ENCODE measurements around the gene C17orf114.

Gene C17orf114

DNA sequence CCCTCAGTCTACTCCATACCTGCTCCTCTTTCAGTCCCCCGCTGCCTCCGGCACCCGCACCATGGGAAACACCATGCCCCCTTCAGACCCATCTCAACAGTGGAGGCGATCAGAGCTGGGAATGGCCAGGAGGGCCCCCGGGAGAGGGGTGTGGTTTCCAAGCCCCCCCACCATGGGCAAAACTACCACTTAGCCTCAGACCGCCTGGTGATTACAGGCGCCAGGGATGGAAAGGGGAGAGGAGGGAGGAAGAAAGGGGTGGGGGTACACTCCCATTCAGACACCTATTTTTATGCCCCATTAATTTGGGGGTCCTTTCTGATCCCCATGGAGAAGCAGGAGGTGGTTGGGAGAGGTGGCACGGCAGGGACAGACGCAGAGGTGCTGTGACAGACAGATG lies at the start of gene C17orf114:
Gene C17orf114 (minus strand): TSS at position 101 of the 400 bp plus-strand sequence.
- Histone ChIP-seq H3K9me3 (replicated peaks in 1 of 2; ENCODE audit: control insufficient read depth in 2 of 2, insufficient read depth in 1 of 2, low read depth in 1 of 2, low read length in 2 of 2) (no peaks in the 10 kb centered on the region), H2BK12ac (ENCODE audit: low read length) (no peak within 1 kb of the TSS), H3K23ac (ENCODE audit: low read depth, low read length, poor library complexity) (no peak within 1 kb of the TSS), H3K4ac (ENCODE audit: low read length) (no peak within 1 kb of the TSS), H3K27me3 (ENCODE audit: control insufficient read depth in 3 of 3, insufficient read depth in 3 of 3, low read depth in 1 of 3, low read length in 3 of 3) (no peaks in the 10 kb centered on the region), H2AK5ac (ENCODE audit: low read depth, low read length) (no peak within 1 kb of the TSS), H3K4me3 (ENCODE audit: low read length in 2 of 2) (peak within 1 kb of the TSS in 1 of 2 donors; percentile 9), H3K14ac (ENCODE audit: low read length) (no peak within 1 kb of the TSS), H2BK5ac (ENCODE audit: low read length) (no peak within 1 kb of the TSS), H3K4me1 (ENCODE audit: control insufficient read depth in 2 of 2, insufficient read depth in 1 of 2, low read depth in 1 of 2, low read length in 2 of 2) (peaks cover under 1 to 1% of the 10 kb centered on the region in 2 donors), H4K91ac (ENCODE audit: low read depth, low read length, poor library complexity) (no peak within 1 kb of the TSS), H3K36me3 (replicated peaks in 1 of 2; ENCODE audit: control insufficient read depth in 2 of 2, insufficient read depth in 2 of 2, low read length in 2 of 2) (peaks cover 16 to 24% of the 10 kb centered on the region in 2 donors), H2BK120ac (ENCODE audit: low read depth, low read length) (no peak within 1 kb of the TSS), H2BK15ac (ENCODE audit: low read length) (no peak within 1 kb of the TSS), H3K79me1 (ENCODE audit: low read depth, low read length) (peaks cover 6% of the 10 kb centered on the region), H2AFZ (ENCODE audit: low read length) (no peak within 1 kb of the TSS), H3K9ac (ENCODE audit: low read depth, low read length, poor library complexity) (no peak within 1 kb of the TSS), H3K18ac (ENCODE audit: low read length) (no peak within 1 kb of the TSS), H4K8ac (ENCODE audit: low read depth, low read length) (no peak within 1 kb of the TSS), H3K27ac (replicated peaks; ENCODE audit: low read length) (no peak within 1 kb of the TSS), H3K4me2 (ENCODE audit: insufficient read depth, low read length, poor library complexity, severe bottlenecking) (no peak within 1 kb of the TSS)
- no peak for DNase-seq (ENCODE audit: low spot score)
- WGBS, 2 donors (ENCODE audit: extremely low coverage in 2 of 2, insufficient read length in 2 of 2, insufficient replicate concordance in 1 of 2), result no CpG with 5 or more reads among the region's 9 CpGs

GRCh38 chr17:4851084-4851483 lies 49.0 kb upstream of the C17orf114 start:
- Histone ChIP-seq H3K27me3 (ENCODE audit: control insufficient read depth in 3 of 3, insufficient read depth in 3 of 3, low read depth in 1 of 3, low read length in 3 of 3) (no peaks in the 10 kb centered on the region), H4K91ac (ENCODE audit: low read depth, low read length, poor library complexity) (no peak overlapping the region), H2AFZ (ENCODE audit: low read length) (no peak overlapping the region), H4K8ac (ENCODE audit: low read depth, low read length) (no peak overlapping the region), H3K9ac (ENCODE audit: low read depth, low read length, poor library complexity) (no peak overlapping the region), H3K4me1 (ENCODE audit: control insufficient read depth in 2 of 2, insufficient read depth in 1 of 2, low read depth in 1 of 2, low read length in 2 of 2) (peaks cover 10% of the 10 kb centered on the region in 2 donors), H3K27ac (replicated peaks; ENCODE audit: low read length) (no peak overlapping the region), H2AK5ac (ENCODE audit: low read depth, low read length) (no peak overlapping the region), H3K9me3 (replicated peaks in 1 of 2; ENCODE audit: control insufficient read depth in 2 of 2, insufficient read depth in 1 of 2, low read depth in 1 of 2, low read length in 2 of 2) (no peaks in the 10 kb centered on the region), H3K23ac (ENCODE audit: low read depth, low read length, poor library complexity) (no peak overlapping the region), H2BK5ac (ENCODE audit: low read length) (no peak overlapping the region), H3K4me3 (ENCODE audit: low read length in 2 of 2) (no peak overlapping the region), H3K4me2 (ENCODE audit: insufficient read depth, low read length, poor library complexity, severe bottlenecking) (no peak overlapping the region), H3K18ac (ENCODE audit: low read length) (no peak overlapping the region), H3K14ac (ENCODE audit: low read length) (no peak overlapping the region), H3K36me3 (replicated peaks in 1 of 2; ENCODE audit: control insufficient read depth in 2 of 2, insufficient read depth in 2 of 2, low read length in 2 of 2) (peaks cover 0 to 9% of the 10 kb centered on the region in 2 donors), H2BK12ac (ENCODE audit: low read length) (no peak overlapping the region), H3K79me1 (ENCODE audit: low read depth, low read length) (no peaks in the 10 kb centered on the region), H2BK15ac (ENCODE audit: low read length) (no peak overlapping the region), H2BK120ac (ENCODE audit: low read depth, low read length) (no peak overlapping the region), H3K4ac (ENCODE audit: low read length) (no peak overlapping the region)
- no CpG with 5 or more reads among the region's 3 CpGs for WGBS, 2 donors (ENCODE audit: extremely low coverage in 2 of 2, insufficient read length in 2 of 2, insufficient replicate concordance in 1 of 2)
- no peak for DNase-seq (ENCODE audit: low spot score)

DNA sequence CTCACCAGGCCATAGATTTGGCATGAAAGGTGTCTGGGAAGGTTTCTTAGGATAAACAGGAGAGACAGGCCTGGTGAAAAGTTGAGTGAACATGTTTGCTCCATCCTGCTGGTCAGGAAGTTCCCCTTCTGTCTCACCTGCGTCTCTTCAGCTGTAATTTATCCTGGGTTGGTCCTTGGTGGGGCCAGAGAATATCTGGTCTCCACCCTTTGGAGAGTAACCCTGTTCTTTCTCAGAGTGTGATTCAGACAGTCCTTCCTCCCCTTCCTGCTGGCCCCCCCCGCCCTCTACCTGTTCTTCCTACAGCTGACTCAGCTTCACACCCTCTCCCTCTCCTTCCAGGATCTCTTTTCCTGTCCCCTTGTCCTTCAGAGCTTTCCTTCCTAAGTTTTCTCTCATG lies 48.1 kb upstream of the C17orf114 start:
- no peak overlapping the region for H3K4ac ChIP-seq (ENCODE audit: low read length)
- no CpG with 5 or more reads among the region's 2 CpGs for WGBS, 2 donors (ENCODE audit: extremely low coverage in 2 of 2, insufficient read length in 2 of 2, insufficient replicate concordance in 1 of 2)
- no peak overlapping the region for H2BK15ac ChIP-seq (ENCODE audit: low read length)
- peaks cover 0 to 9% of the 10 kb centered on the region in 2 donors for H3K36me3 ChIP-seq (replicated peaks in 1 of 2; ENCODE audit: control insufficient read depth in 2 of 2, insufficient read depth in 2 of 2, low read length in 2 of 2)
- H2BK12ac ChIP-seq (ENCODE audit: low read length), result no peak overlapping the region
- peaks cover 10% of the 10 kb centered on the region in 2 donors for H3K4me1 ChIP-seq (ENCODE audit: control insufficient read depth in 2 of 2, insufficient read depth in 1 of 2, low read depth in 1 of 2, low read length in 2 of 2)
- no peak overlapping the region for H3K4me2 ChIP-seq (ENCODE audit: insufficient read depth, low read length, poor library complexity, severe bottlenecking)
- no peak overlapping the region for H2AK5ac ChIP-seq (ENCODE audit: low read depth, low read length)
- no peak overlapping the region for H2AFZ ChIP-seq (ENCODE audit: low read length)
- no peak overlapping the region for H3K27ac ChIP-seq (replicated peaks; ENCODE audit: low read length)
- no peak overlapping the region for H3K4me3 ChIP-seq (ENCODE audit: low read length in 2 of 2)
- no peak overlapping the region for H2BK120ac ChIP-seq (ENCODE audit: low read depth, low read length)
- H3K9ac ChIP-seq (ENCODE audit: low read depth, low read length, poor library complexity), result peak overlapping the region; percentile 18
- no peak for DNase-seq (ENCODE audit: low spot score)
- no peak overlapping the region for H4K91ac ChIP-seq (ENCODE audit: low read depth, low read length, poor library complexity)
- no peak overlapping the region for H4K8ac ChIP-seq (ENCODE audit: low read depth, low read length)
- H3K14ac ChIP-seq (ENCODE audit: low read length), result no peak overlapping the region
- H2BK5ac ChIP-seq (ENCODE audit: low read length), result no peak overlapping the region
- H3K23ac ChIP-seq (ENCODE audit: low read depth, low read length, poor library complexity), result no peak overlapping the region
- H3K27me3 ChIP-seq (ENCODE audit: control insufficient read depth in 3 of 3, insufficient read depth in 3 of 3, low read depth in 1 of 3, low read length in 3 of 3), result no peaks in the 10 kb centered on the region
- H3K79me1 ChIP-seq (ENCODE audit: low read depth, low read length), result no peaks in the 10 kb centered on the region
- no peaks in the 10 kb centered on the region for H3K9me3 ChIP-seq (replicated peaks in 1 of 2; ENCODE audit: control insufficient read depth in 2 of 2, insufficient read depth in 1 of 2, low read depth in 1 of 2, low read length in 2 of 2)
- H3K18ac ChIP-seq (ENCODE audit: low read length), result no peak overlapping the region

GRCh38 chr17:4849011-4849536 lies 46.9 kb upstream of the C17orf114 start:
- no peaks in the 10 kb centered on the region for H3K27me3 ChIP-seq (ENCODE audit: control insufficient read depth in 3 of 3, insufficient read depth in 3 of 3, low read depth in 1 of 3, low read length in 3 of 3)
- no peak overlapping the region for H3K4ac ChIP-seq (ENCODE audit: low read length)
- H3K27ac ChIP-seq (replicated peaks; ENCODE audit: low read length), result no peak overlapping the region
- no CpG with 5 or more reads among the region's 5 CpGs for WGBS, 2 donors (ENCODE audit: extremely low coverage in 2 of 2, insufficient read length in 2 of 2, insufficient replicate concordance in 1 of 2)
- no peak overlapping the region for H3K4me2 ChIP-seq (ENCODE audit: insufficient read depth, low read length, poor library complexity, severe bottlenecking)
- no peak for DNase-seq (ENCODE audit: low spot score)
- peaks cover 0 to 7% of the 10 kb centered on the region in 2 donors for H3K36me3 ChIP-seq (replicated peaks in 1 of 2; ENCODE audit: control insufficient read depth in 2 of 2, insufficient read depth in 2 of 2, low read length in 2 of 2)
- peaks cover 5 to 7% of the 10 kb centered on the region in 2 donors for H3K4me1 ChIP-seq (ENCODE audit: control insufficient read depth in 2 of 2, insufficient read depth in 1 of 2, low read depth in 1 of 2, low read length in 2 of 2)
- no peak overlapping the region for H4K91ac ChIP-seq (ENCODE audit: low read depth, low read length, poor library complexity)
- no peak overlapping the region for H2BK15ac ChIP-seq (ENCODE audit: low read length)
- no peak overlapping the region for H2BK120ac ChIP-seq (ENCODE audit: low read depth, low read length)
- no peak overlapping the region for H2AFZ ChIP-seq (ENCODE audit: low read length)
- no peak overlapping the region for H3K9ac ChIP-seq (ENCODE audit: low read depth, low read length, poor library complexity)
- H3K79me1 ChIP-seq (ENCODE audit: low read depth, low read length), result no peaks in the 10 kb centered on the region
- H3K4me3 ChIP-seq (ENCODE audit: low read length in 2 of 2), result no peak overlapping the region
- H4K8ac ChIP-seq (ENCODE audit: low read depth, low read length), result no peak overlapping the region
- no peak overlapping the region for H2AK5ac ChIP-seq (ENCODE audit: low read depth, low read length)
- H3K9me3 ChIP-seq (replicated peaks in 1 of 2; ENCODE audit: control insufficient read depth in 2 of 2, insufficient read depth in 1 of 2, low read depth in 1 of 2, low read length in 2 of 2), result no peaks in the 10 kb centered on the region
- H3K14ac ChIP-seq (ENCODE audit: low read length), result no peak overlapping the region
- no peak overlapping the region for H3K23ac ChIP-seq (ENCODE audit: low read depth, low read length, poor library complexity)
- no peak overlapping the region for H2BK5ac ChIP-seq (ENCODE audit: low read length)
- H3K18ac ChIP-seq (ENCODE audit: low read length), result no peak overlapping the region
- no peak overlapping the region for H2BK12ac ChIP-seq (ENCODE audit: low read length)

Measured in neuronal stem cell (in vitro differentiated cells).